Measurements from ENCODE around the gene CTBP2. TPM values are rescaled to one million over a fixed set of nuclear protein-coding genes. Genes with fewer than 3 reads are reported as not detected.

The CTBP2 gene
- total RNA-seq, 2 donors from 2014 or later, result 75.3 to 109 TPM

- peaks cover 22% of the 10 kb centered on the region for H3K36me3 ChIP-seq (ENCODE audit: control insufficient read depth, insufficient read depth, low read length)
- no peak overlapping the region for H3K9ac ChIP-seq (ENCODE audit: extremely low read depth, low read length, poor library complexity, severe bottlenecking)
- H3K27ac ChIP-seq (ENCODE audit: low read depth, low read length), result no peak overlapping the region
- Mint-ChIP-seq H3K4me1 (peaks cover 16% of the 10 kb centered on the region), H3K27me3 (ENCODE audit: insufficient read depth) (no peaks in the 10 kb centered on the region), H3K9me3 (peaks cover 24% of the 10 kb centered on the region), H3K4me3 (no peak overlapping the region), H3K36me3 (ENCODE audit: low read depth) (peaks cover 56% of the 10 kb centered on the region), H3K27ac (no peak overlapping the region)
- WGBS, 2 experiments (ENCODE audit: insufficient coverage in 1 of 2, insufficient read length in 1 of 2), result 93 to 98% methylated on average over 9 to 17 of the region's 17 CpGs
- peaks cover 20% of the 10 kb centered on the region for H3K9me3 ChIP-seq (ENCODE audit: control insufficient read depth, low read length)
- H3K27me3 ChIP-seq (ENCODE audit: control insufficient read depth, insufficient read depth, low read length, poor library complexity, severe bottlenecking), result no peaks in the 10 kb centered on the region
- H3K4me1 ChIP-seq (ENCODE audit: control insufficient read depth, insufficient read depth, low read length), result no peaks in the 10 kb centered on the region
- no peak for TF ChIP-seq CTCF (conservative IDR thresholded peaks at IDR 0.05)
- DNase-seq, result no peak
- no peak overlapping the region for H3K4me3 ChIP-seq (ENCODE audit: low read length)
These were observed 140.0 kb downstream of the CTBP2 start for GRCh38 chr10:125020386-125020785.

GRCh38 chr10:125018576-125019143 is 141.7 kb downstream of the CTBP2 start:
- no peak for TF ChIP-seq CTCF (conservative IDR thresholded peaks at IDR 0.05)
- Mint-ChIP-seq H3K4me3 (no peak overlapping the region), H3K9me3 (peaks cover 24% of the 10 kb centered on the region), H3K4me1 (peaks cover 8% of the 10 kb centered on the region), H3K27me3 (ENCODE audit: insufficient read depth) (no peaks in the 10 kb centered on the region), H3K27ac (peak overlapping the region; percentile 74), H3K36me3 (ENCODE audit: low read depth) (peaks cover 54% of the 10 kb centered on the region)
- H3K36me3 ChIP-seq (ENCODE audit: control insufficient read depth, insufficient read depth, low read length), result peaks cover 23% of the 10 kb centered on the region
- no peak overlapping the region for H3K9ac ChIP-seq (ENCODE audit: extremely low read depth, low read length, poor library complexity, severe bottlenecking)
- 96 to 98% methylated on average over 9 of the region's 9 CpGs for WGBS, 2 experiments (ENCODE audit: insufficient coverage in 1 of 2, insufficient read length in 1 of 2)
- H3K4me3 ChIP-seq (ENCODE audit: low read length), result no peak overlapping the region
- H3K27me3 ChIP-seq (ENCODE audit: control insufficient read depth, insufficient read depth, low read length, poor library complexity, severe bottlenecking), result no peaks in the 10 kb centered on the region
- DNase-seq, result no peak
- H3K9me3 ChIP-seq (ENCODE audit: control insufficient read depth, low read length), result peaks cover 20% of the 10 kb centered on the region
- H3K27ac ChIP-seq (ENCODE audit: low read depth, low read length), result no peak overlapping the region
- H3K4me1 ChIP-seq (ENCODE audit: control insufficient read depth, insufficient read depth, low read length), result no peaks in the 10 kb centered on the region

GRCh38 chr10:125017547-125018298 is 142.6 kb downstream of the CTBP2 start:
- Histone ChIP-seq H3K9me3 (ENCODE audit: control insufficient read depth, low read length) (peaks cover 20% of the 10 kb centered on the region), H3K36me3 (ENCODE audit: control insufficient read depth, insufficient read depth, low read length) (peaks cover 22% of the 10 kb centered on the region), H3K4me1 (ENCODE audit: control insufficient read depth, insufficient read depth, low read length) (no peaks in the 10 kb centered on the region), H3K4me3 (ENCODE audit: low read length) (no peak overlapping the region), H3K27ac (ENCODE audit: low read depth, low read length) (no peak overlapping the region), H3K27me3 (ENCODE audit: control insufficient read depth, insufficient read depth, low read length, poor library complexity, severe bottlenecking) (no peaks in the 10 kb centered on the region), H3K9ac (ENCODE audit: extremely low read depth, low read length, poor library complexity, severe bottlenecking) (no peak overlapping the region)
- Mint-ChIP-seq H3K27me3 (ENCODE audit: insufficient read depth) (no peaks in the 10 kb centered on the region), H3K9me3 (peaks cover 24% of the 10 kb centered on the region), H3K27ac (peak overlapping the region; percentile 52), H3K4me3 (no peak overlapping the region), H3K36me3 (ENCODE audit: low read depth) (peaks cover 47% of the 10 kb centered on the region), H3K4me1 (peaks cover 8% of the 10 kb centered on the region)
- TF ChIP-seq CTCF (conservative IDR thresholded peaks at IDR 0.05), result no peak
- DNase-seq, result no peak
- 89 to 91% methylated on average over 10 to 12 of the region's 12 CpGs for WGBS, 2 experiments (ENCODE audit: insufficient coverage in 1 of 2, insufficient read length in 1 of 2)

Data from endodermal cell (in vitro differentiated cells).